ENCODE results near the gene WDHD1.
A peak's percentile ranks its signal among the peaks of the same experiment; 100 is the strongest.
"Not testable (repeated sequence)": the region's sequence is repeated elsewhere in the genome, so short reads cannot be mapped to it uniquely, and the experiment has no call there.

Gene WDHD1, protein sequence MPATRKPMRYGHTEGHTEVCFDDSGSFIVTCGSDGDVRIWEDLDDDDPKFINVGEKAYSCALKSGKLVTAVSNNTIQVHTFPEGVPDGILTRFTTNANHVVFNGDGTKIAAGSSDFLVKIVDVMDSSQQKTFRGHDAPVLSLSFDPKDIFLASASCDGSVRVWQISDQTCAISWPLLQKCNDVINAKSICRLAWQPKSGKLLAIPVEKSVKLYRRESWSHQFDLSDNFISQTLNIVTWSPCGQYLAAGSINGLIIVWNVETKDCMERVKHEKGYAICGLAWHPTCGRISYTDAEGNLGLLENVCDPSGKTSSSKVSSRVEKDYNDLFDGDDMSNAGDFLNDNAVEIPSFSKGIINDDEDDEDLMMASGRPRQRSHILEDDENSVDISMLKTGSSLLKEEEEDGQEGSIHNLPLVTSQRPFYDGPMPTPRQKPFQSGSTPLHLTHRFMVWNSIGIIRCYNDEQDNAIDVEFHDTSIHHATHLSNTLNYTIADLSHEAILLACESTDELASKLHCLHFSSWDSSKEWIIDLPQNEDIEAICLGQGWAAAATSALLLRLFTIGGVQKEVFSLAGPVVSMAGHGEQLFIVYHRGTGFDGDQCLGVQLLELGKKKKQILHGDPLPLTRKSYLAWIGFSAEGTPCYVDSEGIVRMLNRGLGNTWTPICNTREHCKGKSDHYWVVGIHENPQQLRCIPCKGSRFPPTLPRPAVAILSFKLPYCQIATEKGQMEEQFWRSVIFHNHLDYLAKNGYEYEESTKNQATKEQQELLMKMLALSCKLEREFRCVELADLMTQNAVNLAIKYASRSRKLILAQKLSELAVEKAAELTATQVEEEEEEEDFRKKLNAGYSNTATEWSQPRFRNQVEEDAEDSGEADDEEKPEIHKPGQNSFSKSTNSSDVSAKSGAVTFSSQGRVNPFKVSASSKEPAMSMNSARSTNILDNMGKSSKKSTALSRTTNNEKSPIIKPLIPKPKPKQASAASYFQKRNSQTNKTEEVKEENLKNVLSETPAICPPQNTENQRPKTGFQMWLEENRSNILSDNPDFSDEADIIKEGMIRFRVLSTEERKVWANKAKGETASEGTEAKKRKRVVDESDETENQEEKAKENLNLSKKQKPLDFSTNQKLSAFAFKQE

DNA sequence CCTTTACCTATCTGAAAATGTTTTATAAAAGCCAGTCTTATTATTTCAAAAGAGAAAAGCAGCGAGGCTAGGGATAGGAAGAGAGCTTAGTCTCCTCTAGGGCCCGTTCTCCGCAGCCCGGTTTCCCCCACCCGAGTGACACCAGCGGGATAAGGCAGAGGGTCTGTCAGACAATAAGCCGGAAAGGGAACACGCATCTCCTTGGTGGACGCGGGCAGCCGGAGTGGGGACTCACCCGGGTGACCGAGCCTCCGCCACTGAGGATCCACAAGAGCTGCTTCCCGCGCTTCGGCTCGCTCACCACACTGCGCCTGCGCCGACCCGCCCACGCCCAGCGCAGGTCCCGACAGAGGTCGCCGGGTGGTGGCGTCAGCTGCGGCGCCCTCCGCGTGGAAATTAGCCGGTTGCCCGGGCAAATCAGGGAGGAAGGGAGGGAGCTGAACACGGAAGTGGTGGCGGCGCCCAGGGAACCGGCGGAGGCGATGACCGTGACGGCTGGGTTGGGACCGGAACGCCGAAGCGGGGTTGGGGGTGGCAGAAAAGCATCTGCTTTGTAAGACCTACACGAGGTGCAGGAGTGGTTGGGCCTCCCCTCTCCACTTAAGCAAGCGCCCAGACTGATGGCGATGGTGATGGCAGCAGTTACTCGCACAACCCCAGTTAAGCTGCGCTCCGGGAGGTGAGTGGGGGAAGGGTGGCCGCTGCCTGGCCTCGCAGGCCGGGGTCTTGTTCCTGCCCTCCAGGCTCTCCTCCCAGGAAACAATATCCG is at the start of gene WDHD1, which contains the start of gene SOCS4:
WDHD1 (minus strand) TSS at position 307 of the 769 bp plus-strand sequence. CDS start 312 bp downstream, outside the sequence.
SOCS4 (plus strand) TSS at position 444 of the 769 bp plus-strand sequence. CDS start 15,806 bp downstream, outside the sequence.
- DNase-seq, result peak; percentile 87

DNA sequence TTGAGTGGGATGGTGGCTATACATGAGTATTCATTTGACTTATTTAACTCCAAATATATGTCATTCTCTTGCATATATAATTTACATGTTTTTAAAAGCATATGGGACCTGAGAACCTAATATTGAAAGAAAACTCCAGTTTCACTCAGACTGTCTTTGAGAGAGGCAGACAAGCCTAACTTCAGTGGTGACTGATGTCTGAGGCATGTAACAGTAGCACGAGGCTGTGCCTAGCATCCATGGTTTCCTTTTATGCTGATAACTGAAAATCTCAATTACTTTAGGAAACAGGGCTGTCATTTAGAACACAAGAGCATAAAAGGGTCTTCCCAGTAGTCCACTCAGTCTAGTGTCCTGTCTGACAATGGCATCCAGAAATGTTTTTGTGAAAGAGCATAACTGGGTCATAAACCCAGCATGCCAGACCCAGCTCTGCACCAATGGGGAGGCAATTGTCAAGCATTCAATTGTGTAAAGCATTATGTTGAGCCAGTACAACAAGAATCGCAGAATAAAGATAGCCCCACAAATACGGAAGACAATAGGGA is 48.8 kb upstream of the WDHD1 start:
- no peak for DNase-seq

DNA sequence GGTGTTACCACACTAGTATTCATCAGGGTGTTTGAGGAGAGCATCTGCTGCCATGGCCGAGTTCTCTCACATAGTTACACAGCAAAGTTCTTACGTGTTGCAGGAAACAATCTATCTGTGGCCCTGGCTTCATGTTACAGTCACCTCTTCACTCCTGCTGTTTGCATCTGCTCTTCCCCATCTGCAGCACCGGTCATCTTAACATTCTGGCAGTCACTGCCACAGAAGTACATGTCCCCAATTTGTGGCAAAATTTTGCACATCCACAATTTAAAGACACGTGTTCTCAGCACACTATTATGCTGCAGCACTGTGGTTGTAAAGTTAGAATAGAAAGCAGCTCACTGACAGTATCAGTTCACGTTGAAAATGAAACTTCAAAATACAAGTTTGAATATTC is 47.8 kb upstream of the WDHD1 start:
- peak; percentile 37 for DNase-seq

DNA sequence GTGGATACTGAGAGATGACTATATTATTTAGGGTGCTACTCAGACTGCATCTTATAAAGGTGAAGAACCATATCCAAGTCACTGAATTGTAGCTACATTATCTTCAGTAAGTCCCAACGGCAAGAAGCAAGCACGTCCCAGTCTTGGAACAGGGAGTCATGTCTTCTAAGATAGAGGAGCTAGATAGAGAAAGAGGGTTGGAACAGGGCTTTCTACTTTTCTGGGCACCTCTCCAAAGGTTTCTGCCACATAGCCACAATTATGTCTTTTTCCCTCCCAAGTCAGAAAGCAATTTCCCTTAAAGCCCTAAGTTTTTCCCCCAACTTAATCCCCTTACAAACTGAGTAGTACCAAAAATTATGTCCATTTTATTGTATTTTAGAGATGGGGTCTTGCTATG is 47.0 kb upstream of the WDHD1 start:
- DNase-seq, result no peak

DNA sequence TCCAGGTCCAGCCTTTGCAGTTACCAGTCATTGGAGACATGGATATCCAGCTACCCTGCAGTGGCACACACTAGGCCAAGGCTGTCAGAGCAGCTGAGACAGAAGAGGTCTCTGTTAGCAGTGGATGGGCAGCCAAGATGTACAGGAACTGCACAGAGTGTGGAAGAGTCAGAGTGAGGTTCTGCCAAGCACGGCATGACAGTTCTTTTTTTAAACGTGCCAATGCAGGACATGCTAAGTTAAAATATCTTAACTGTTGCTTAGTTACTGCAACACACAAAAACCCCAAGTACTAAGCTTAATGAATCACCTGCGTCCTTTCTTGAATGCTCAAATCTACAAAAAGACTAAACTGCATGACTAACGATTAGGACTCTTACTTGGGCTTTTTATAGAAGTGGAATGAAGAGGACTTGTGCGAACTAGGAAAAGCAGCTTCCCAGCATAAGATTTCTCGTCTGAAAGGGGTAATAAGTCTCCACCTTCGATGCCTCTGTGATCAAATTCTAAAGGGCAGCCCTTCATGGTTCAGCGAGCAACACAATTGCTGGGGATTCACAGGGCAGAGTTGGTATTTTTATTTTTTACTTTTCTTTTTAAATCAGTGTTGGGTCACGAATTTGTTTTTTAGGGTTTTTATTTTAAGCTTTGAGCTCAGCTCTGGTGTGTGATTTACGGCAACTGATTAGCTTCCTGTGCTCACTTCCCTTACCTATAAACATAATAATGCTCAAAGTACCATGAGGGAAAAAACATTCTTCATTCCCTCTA is 45.2 kb upstream of the WDHD1 start:
- no peak for DNase-seq

DNA sequence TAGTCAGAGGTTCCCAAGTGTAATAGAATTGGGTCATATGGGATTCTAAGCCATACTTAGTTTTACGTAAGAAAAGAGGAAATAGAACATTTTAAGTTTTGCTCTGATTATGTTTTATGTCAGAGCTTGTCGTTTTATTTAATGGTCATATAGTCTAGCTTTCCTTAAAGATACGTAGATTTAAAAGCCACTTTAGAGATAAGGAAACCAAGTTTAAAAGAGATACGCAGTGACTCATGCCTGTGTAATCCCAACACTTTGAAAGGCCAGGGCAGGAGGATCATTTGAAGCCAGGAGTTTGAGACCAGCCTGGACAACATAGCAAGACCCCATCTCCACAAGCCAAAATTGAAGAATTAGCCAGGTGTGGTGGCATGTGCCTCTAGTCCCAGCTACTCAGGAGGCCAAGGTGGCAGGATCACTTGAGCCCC is 44.1 kb upstream of the WDHD1 start:
- DNase-seq, result no peak

DNA sequence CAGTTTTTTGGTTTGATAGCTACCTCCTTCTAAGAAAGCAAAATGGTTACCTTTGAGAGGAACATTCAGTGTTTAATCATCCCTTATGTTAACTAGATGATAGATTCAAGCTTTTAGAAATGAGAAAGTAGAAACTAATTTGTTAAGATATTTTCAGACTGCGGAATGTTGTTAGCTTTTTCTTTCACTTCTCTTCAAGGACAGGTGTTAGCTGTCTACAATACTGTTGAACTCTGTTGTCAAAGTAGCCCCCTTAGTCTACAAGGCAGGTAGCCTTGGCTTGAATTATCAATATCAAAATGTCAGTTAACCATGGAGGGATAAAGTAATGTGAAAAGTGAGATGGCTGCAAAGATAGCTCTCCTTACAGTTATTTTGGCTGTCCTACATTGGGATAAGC is 39.3 kb upstream of the WDHD1 start:
- no peak for DNase-seq

DNA sequence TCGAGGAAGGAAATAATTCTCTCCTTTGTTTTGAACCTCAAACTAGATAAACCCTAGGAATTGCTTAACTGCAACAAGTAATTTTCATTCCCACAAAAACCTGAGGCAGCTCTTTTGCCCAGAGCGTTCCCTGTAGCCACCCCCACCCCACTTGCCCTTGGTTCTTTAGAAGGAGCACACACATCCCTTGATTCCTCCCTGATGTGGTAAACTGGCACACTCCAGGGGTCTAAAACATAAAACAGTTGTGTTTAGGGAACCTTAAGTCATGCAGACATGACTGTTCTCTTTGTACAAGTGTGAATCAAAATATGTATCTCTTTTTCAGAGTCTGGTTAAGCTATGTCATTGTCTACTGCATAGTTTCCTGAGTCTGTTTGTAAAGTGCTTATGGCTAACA is 38.5 kb upstream of the WDHD1 start:
- no peak for DNase-seq

DNA sequence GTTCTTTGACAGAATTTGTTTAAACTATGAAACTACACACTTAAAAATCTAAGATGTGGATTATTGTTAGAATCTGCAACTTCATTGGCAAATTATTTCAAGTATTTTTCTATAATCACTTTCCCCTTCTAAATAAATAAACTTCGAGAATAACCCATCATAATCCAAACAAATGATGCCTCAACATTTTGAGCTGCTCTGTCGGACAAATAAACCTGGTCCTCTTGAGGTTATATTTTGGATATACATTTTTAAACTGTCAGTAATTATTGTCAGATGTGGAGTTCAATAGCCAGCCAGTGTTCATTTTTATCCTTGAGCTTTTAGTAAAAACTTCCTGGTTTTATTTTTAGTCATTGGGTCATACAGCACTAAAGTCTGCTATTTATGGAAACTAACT is 38.0 kb upstream of the WDHD1 start:
- not testable (repeated sequence) for DNase-seq

DNA sequence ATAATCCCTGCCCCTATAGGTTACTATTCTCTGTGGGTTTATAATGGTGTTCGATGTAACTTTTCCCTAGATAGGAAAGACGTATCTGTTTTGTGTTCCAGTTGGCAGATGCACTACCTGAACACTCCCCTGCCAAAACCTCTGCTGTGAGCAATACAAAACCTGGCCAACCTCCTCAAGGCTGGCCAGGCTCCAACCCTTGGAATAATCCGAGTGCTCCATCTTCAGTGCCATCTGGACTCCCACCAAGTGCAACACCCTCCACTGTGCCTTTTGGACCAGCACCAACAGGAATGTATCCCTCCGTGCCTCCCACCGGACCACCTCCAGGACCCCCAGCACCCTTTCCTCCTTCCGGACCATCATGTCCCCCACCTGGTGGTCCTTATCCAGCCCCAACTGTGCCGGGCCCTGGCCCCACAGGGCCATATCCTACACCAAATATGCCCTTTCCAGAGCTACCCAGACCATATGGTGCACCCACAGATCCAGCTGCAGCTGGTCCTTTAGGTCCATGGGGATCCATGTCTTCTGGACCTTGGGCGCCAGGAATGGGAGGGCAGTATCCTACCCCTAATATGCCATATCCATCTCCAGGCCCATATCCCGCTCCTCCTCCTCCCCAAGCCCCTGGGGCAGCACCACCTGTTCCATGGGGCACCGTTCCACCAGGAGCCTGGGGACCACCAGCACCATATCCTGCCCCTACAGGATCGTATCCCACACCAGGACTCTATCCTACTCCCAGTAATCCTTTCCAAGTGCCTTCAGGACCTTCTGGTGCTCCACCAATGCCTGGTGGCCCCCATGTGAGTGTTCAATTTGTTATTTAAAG is 35.8 kb upstream of the WDHD1 start:
- DNase-seq, result no peak

DNA sequence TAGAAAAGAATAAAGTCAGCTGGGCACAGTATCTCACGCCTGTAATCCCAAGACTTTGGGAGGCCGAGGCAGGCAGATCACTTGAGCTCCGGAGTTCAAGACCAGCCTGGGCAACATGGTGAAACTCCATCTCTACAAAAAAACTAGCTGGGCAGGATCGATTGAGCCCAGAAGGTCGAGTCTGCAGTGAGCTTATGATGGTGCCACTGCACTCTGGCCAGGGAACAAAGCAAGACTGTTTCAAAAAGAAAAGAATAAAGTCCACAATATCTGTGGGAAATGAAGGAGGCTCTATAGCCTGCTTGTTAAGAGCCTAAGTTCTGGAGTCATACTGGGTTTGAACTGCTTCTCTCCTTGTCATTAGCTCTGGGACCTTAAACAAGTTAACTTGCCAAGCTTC is 32.4 kb upstream of the WDHD1 start:
- DNase-seq, result no peak

DNA sequence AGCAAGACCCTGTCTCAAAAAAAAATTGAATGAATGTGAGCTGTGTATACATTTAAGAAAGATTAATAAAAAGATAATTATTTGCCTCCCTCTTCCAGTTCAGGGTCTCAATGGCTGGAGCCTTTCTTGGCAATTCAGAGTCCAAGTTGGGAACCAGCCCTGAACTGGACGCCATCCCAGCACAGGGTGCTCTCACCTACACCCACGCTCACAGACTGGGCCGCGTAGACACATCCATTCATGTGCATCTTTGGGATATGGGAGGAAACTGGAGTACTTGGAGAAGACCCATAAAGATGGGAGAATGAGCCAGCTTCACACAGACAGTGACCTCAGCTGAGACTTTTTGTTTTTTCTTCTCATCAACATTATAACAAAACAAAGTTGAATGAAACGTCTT is 31.0 kb upstream of the WDHD1 start:
- DNase-seq, result no peak

DNA sequence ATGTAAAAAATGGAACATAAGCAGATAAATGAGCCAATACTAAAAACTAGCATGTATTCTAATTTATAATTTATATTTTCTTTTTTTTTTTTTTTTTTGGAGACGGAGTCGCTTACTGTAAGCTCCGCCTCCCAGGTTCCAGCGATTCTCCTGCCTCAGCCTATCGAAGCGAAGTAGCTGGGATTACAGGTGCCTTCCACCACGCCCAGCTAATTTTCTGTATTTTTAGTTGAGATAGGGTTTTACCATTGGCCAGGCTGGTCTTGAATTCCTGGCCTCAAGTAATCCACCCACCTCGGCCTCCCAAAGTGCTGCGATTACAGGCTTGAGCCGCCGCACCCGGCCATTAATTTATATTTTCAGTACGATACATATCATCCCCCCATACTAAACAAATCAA is 27.2 kb upstream of the WDHD1 start:
- no peak for DNase-seq

DNA sequence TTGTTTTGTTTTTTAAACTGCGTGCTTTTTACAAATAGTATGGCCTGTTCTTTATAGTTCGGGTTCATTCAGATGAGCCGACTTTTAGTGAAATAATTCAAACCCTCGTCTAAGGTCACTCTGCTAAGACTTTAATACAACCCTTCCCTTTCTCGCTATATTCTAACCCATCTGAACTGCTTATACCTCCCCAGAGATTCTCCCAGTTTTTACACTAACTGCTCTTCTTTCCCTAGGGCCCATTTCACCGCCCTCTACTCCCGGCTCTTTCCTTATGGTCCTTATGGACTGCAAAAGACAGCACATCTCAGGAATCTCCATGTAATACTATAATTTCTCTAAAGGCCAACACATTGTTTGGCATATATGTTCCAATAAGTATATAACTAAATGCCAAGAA is 26.6 kb upstream of the WDHD1 start:
- no peak for DNase-seq

DNA sequence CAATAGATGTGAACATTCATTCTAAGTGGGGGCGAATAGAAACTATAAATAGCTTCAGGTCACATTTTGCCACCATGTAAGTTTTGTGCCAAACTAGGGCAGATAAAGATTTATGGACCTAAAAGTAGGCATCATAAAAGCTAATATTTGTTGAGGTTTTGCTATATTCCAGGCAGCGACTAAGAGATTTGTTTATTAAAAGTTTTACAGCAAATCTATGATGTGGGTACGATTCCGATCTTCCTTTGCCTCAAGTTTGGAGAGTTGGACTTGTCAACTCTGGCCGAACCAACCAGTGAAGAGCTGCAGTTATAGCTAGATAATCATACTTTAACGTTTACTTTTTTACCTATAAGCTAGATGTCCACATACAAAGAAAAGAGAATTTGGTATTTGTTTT is 26.1 kb upstream of the WDHD1 start:
- no peak for DNase-seq

DNA sequence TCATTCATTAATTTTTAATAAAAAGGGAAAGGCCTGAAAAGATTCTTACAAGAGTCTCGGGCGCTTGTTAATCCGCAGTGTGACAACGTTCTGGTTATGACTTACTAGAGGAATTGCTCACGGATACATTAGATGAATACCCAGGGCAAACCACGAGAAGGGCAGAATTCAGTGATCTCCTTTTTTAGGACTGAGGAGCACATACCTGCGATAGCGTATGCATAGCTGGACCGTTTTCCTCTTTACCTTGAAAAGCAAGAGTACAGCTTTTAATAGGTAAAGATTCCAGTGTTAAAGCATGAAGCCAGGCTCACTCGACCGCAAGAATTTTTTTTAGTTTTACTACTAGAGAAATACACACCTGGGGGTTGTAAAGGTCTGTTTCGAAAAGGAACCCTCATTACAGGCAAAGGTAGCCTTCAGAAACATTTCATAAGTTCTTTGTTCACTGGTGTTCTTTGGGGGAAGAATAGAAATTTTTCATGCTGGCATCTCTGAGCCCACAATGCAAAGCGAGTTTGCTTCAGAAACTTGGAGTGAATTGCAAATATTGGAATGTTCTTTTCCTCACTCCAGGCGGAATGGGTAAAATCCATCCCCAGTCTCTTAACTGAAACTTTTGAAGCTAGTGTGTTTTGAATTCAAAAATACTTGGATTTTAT is 25.5 kb upstream of the WDHD1 start:
- DNase-seq, result no peak

DNA sequence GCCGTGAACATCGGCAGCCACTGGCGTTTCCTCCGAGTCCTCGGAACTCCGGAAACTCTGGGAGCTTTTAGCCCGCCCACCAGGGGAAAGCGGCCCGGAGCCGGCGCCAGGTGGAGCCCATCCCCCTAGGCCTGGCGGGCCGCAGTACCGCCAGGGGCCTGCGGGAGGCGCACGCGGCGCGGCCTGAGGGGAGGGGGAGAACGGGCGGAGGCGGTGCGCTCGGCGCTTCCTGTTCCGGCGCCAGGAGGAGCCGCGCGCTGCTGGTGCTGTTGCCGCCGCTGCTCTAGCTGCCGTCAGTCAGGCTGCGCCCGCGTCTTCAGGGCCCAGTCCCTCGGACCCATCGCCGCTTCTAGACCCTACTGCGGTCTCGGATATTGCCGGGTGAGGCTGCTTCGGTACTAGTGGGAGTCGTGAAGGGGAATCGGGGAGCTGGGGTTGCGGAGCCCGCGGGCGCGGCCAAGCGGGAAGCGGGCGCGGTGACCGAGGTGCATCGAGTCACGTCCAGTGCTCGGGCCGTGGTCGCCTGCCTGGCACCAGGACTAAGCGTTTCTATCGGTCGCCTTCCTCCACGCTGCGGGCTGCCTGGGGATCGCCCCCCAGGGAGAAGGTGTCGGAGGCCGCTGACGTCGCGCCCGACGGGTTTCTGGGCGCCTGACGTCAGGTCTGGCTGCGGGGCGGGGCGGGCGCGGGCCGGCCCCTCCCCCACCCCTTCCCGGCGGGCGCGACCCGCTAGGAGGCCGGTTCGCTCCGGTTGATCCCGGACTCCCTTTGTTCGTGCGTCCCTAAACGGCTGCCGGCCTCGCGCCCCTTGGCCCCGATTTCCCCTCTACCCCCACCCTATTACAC is 24.7 kb upstream of the WDHD1 start, which contains the start of gene MAPK1IP1L:
MAPK1IP1L (plus strand) TSS at position 225 of the 846 bp plus-strand sequence. CDS start 10,037 bp downstream, outside the sequence.
- DNase-seq, result peak; percentile 83

DNA sequence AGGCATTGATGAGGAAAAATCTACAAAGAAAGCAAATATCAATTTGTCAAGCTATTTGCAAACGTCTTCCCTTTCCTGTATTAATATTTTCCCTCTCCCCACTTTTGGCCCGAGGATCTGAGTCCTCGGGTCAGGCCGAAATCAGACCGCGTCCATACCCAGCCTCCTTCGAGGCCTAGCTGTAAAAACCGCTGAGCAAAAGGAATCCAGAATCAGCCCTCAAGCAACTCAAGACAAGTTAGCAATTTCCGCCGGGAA is 24.2 kb upstream of the WDHD1 start:
- DNase-seq, result no peak

DNA sequence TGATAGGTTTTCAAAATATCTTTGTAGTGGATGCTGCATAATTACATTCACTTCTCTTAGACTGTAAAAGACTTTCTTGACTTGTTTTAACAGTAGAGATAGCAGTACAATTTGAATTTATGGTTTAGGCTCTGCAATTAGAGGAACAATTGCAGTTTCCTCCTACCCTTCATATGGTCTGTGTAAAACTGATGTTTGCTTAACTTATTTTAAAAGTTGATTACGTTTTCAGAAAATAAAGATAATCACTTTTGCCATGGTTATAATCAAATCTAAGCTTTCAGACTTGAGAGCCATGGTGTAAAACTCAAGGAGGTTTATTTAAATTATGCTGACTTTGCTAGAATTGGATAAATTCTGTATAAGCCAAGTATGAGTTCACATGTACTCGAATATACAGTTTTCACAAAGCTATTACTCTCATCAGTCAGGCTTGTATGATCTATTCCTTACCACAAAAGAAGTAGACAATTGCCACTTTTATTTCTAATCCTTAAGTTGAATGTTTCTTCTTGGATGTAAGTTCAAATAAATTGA is 22.1 kb upstream of the WDHD1 start:
- DNase-seq, result no peak
